GM12878 (cell line): ENCODE measurements around the gene SLC35C1. TPM values are rescaled to one million over a fixed set of nuclear protein-coding genes. Genes with fewer than 3 reads are reported as not detected.

Experiments used
- ATAC-seq: fragments of 200-7000 bp; cut with Tn5 transposase; 3 replicates; pipeline ENCODE4 v1.9.1; 2020; ENCODE audit warnings: mild to moderate bottlenecking, moderate library complexity
- BruUV-seq: library from RNA; stranded (reverse); fragments of 400-500 nt; replicated peaks from 2 replicates; lab custom pipeline; 2021; lab: Mats Ljungman, UMichigan
- CTCF ChIA-PET: fragments of 300-600 bp; sonication (Branson Sonifier 250); formaldehyde crosslinking; extraction: SDS; loops from one replicate; lab custom pipeline; 2021; ENCODE audit warnings: inconsistent platforms; lab: Yijun Ruan, JAX
- POLR2A ChIA-PET: fragments of 350-600 bp; formaldehyde crosslinking; extraction: SDS; loops from one replicate; lab custom pipeline; 2021; ENCODE audit warnings: inconsistent platforms; lab: Charles Lee
- RAD21 ChIA-PET: fragments of 300-600 bp; sonication (Branson Sonifier 250); formaldehyde crosslinking; loops from one replicate; lab custom pipeline; 2023; ENCODE audit warnings: antibody characterized with exemption; ENCODE audit not compliant: unreplicated experiment; lab: Charles Lee
- SMC1A ChIA-PET: fragments of 300-600 bp; sonication (Branson Sonifier 250); formaldehyde crosslinking; loops from one replicate; lab custom pipeline; 2023; ENCODE audit not compliant: unreplicated experiment, uncharacterized antibody; lab: Charles Lee
- DNase-seq: peaks from one replicate; pipeline ENCODE4 v3.0.0-alpha.2; 2011; ENCODE audit warnings: low read depth, low spot score
- FAIRE-seq: peaks from 3 replicates; lab custom pipeline; 2011; peaks lifted over from hg19 to GRCh38; lab: Jason Lieb, UNC
- H2AFZ ChIP-seq: 2 replicates; pipeline ENCODE4 v1.6.0; 2011; ENCODE audit warnings: low read depth, low read length, control low read depth; ENCODE audit not compliant: control insufficient read depth
- H3K27ac ChIP-seq: 2 replicates; pipeline ENCODE4 v1.5.1; 2011; ENCODE audit warnings: control low read depth; ENCODE audit not compliant: control insufficient read depth, insufficient read depth
- H3K27me3 ChIP-seq, 2 experiments: replicated peaks in 1 of 2; 2 replicates each; pipeline versions ENCODE4 v1.6.0 to v1.6.1; 2011; ENCODE audit warnings: low read length in 1 of 2; ENCODE audit not compliant: control insufficient read depth in 2 of 2, insufficient read depth in 2 of 2
- H3K36me3 ChIP-seq, 2 experiments: 2 replicates each; pipeline ENCODE4 v1.5.1; 2011; ENCODE audit warnings: low read length in 1 of 2; ENCODE audit not compliant: control insufficient read depth in 2 of 2, insufficient read depth in 2 of 2
- H3K4me1 ChIP-seq: 2 replicates; pipeline ENCODE4 v1.6.1; 2011; ENCODE audit warnings: mild to moderate bottlenecking, low read length, moderate library complexity, mixed read lengths; ENCODE audit not compliant: control insufficient read depth, insufficient read depth
- H3K4me2 ChIP-seq: 2 replicates; pipeline ENCODE4 v1.6.0; 2011; ENCODE audit warnings: control low read depth; ENCODE audit not compliant: control insufficient read depth, insufficient read depth
- H3K4me3 ChIP-seq: fragments of 200-600 bp; sonication (generic); 2 replicates; pipeline ENCODE4 v1.5.1; 2016
- H3K79me2 ChIP-seq: 2 replicates; pipeline ENCODE4 v1.6.0; 2011; ENCODE audit warnings: low read length; ENCODE audit not compliant: control insufficient read depth, insufficient read depth
- H3K9ac ChIP-seq: 2 replicates; pipeline ENCODE4 v1.8.0; 2011; ENCODE audit warnings: low read length, control low read depth, mixed read lengths; ENCODE audit not compliant: control insufficient read depth, insufficient read depth
- H3K9me3 ChIP-seq: replicated peaks from 3 replicates; pipeline ENCODE4 v1.5.1; 2011; ENCODE audit warnings: mild to moderate bottlenecking, low read length; ENCODE audit not compliant: control insufficient read depth, insufficient read depth
- H4K20me1 ChIP-seq: 2 replicates; pipeline ENCODE4 v1.6.0; 2011; ENCODE audit not compliant: control insufficient read depth, insufficient read depth
- BHLHE40 ChIP-seq, 2 experiments: fragments of 450-650 bp in 1 of 2; IDR thresholded peaks; 2 replicates each; pipeline ENCODE4 v1.6.1; 2011 to 2017; ENCODE audit warnings: low read depth in 2 of 2, borderline replicate concordance in 1 of 2, improper control_type of control experiment in 1 of 2, low read length in 1 of 2, mild to moderate bottlenecking in 1 of 2
- BRCA1 ChIP-seq: IDR thresholded peaks from 2 replicates; pipeline ENCODE4 v1.6.1; 2011; ENCODE audit warnings: low read depth, low read length, improper control_type of control experiment
- CHD4 ChIP-seq: fragments of 200-600 bp; sonication (generic); IDR thresholded peaks from 2 replicates; pipeline ENCODE4 v1.6.1; 2016; ENCODE audit warnings: mild to moderate bottlenecking
- FOXK2 ChIP-seq: fragments of 450-650 bp; IDR thresholded peaks from 2 replicates; pipeline ENCODE4 v1.6.1; 2017; ENCODE audit warnings: mild to moderate bottlenecking, moderate library complexity
- IRF4 ChIP-seq: IDR thresholded peaks from 2 replicates; pipeline ENCODE4 v1.6.1; 2011; ENCODE audit warnings: low read depth, low read length
- KDM1A ChIP-seq: fragments of 200-600 bp; sonication (generic); IDR thresholded peaks from 2 replicates; pipeline ENCODE4 v1.6.1; 2016; ENCODE audit warnings: borderline replicate concordance
- MAX ChIP-seq: IDR thresholded peaks from 2 replicates; pipeline ENCODE4 v1.6.1; 2012; ENCODE audit warnings: low read depth, low read length, improper control_type of control experiment
- NR2C1 ChIP-seq: fragments of 450-650 bp; IDR thresholded peaks from 2 replicates; pipeline ENCODE4 v1.6.1; 2017; ENCODE audit warnings: antibody characterized with exemption, mild to moderate bottlenecking, moderate library complexity
- POLR2AphosphoS2 ChIP-seq: IDR thresholded peaks from 2 replicates; pipeline ENCODE4 v1.6.1; 2011; ENCODE audit warnings: low read depth, mild to moderate bottlenecking, low read length, improper control_type of control experiment, moderate library complexity
- RAD51 ChIP-seq: fragments of 450-650 bp; IDR thresholded peaks from 2 replicates; pipeline ENCODE4 v1.6.1; 2016; ENCODE audit warnings: moderate library complexity, mild to moderate bottlenecking, inconsistent platforms
- SUZ12 ChIP-seq: fragments of 200-600 bp; sonication (generic); IDR thresholded peaks from one replicate; pipeline ENCODE4 v1.6.1; 2018; ENCODE audit warnings: antibody characterized with exemption, mild to moderate bottlenecking; ENCODE audit not compliant: unreplicated experiment
- ZBED1 ChIP-seq: IDR thresholded peaks from 2 replicates; pipeline ENCODE4 v1.6.1; 2016; ENCODE audit warnings: borderline replicate concordance
- WGBS: methylation state at CpG from one replicate; pipeline ENCODE4 v1.1.6; 2016; ENCODE audit warnings: low lambda C conversion rate; ENCODE audit not compliant: insufficient replicate concordance, insufficient coverage; ENCODE audit errors: missing lambda C conversion rate; 5-methylcytosine and 5-hydroxymethylcytosine counted together
- in situ Hi-C: fragments of 300-500 bp; cut with MboI; formaldehyde crosslinking; loops from 9 replicates; pipeline ENCODE4 v1.14.3; 2018; ENCODE audit warnings: mixed read lengths
- intact Hi-C: fragments of 100-400 bp; cut with micrococcal nuclease; formaldehyde crosslinking; loops from one replicate; pipeline ENCODE4 v1.14.2; 2022; ENCODE audit not compliant: unreplicated experiment
- polyA plus RNA-seq, 11 experiments: library from polyadenylated mRNA; depleted of rRNA in 4 of 11; unstranded in 6 of 11; stranded (reverse) in 5 of 11; fragments of >200 nt; fragmentation: Nextera tagmentation in 4 of 11; fragmentation: Illumina TruSeq in 1 of 11; extraction: Ambion mirVana in 4 of 11; extraction: Trizol in 1 of 11; gene quantifications; 1 replicate in 1 of 11; 2 replicates in 10 of 11; pipeline versions ENCODE4 v1.2.1 to v1.2.3, GENCODE V29; 2011 to 2016; ENCODE audit warnings: inconsistent platforms in 2 of 11, missing spikeins in 2 of 11, low read depth in 1 of 11
- total RNA-seq, 4 experiments: library from RNA; depleted of rRNA in 3 of 4; stranded (reverse); fragments of >200 nt in 3 of 4; fragmentation: Illumina TruSeq in 1 of 4; extraction: Trizol in 1 of 4; gene quantifications; 2 replicates each; pipeline versions ENCODE4 v1.2.1 to v1.2.3, GENCODE V29; 2013 to 2021
- TF ChIP-seq, protein P1 (sequence below): fragments of 450-650 bp; formaldehyde crosslinking; IDR thresholded peaks from 2 replicates; pipeline ENCODE4 v1.4.0; 2020; ENCODE audit warnings: mild to moderate bottlenecking, moderate library complexity

SLC35C1 gene
- total and polyA plus RNA-seq, 10 of the 15 experiments (the other 5 are each of a cell fraction or from before 2014, with no cell fraction given) = 0.55 to 9.7 (median 4.3) TPM

GRCh38 chr11:45773786-45774655 is 30.9 kb upstream of the SLC35C1 start:
- no peak overlapping the region for H3K9ac ChIP-seq

GRCh38 chr11:45774786-45775185 is 30.2 kb upstream of the SLC35C1 start:
- H3K4me1 ChIP-seq = peaks cover 16% of the 10 kb centered on the region
- no peaks in the 10 kb centered on the region for H3K9me3 ChIP-seq
- intact Hi-C loops = loop anchor here (5.0 to 10.0 kb wide), 2 partner anchors 117 to 660 kb away; no protein-coding TSS in a partner anchor
- H3K27ac ChIP-seq = no peak overlapping the region
- no TSS peak for BruUV-seq
- SMC1A ChIA-PET = no interaction called here
- RAD21 ChIA-PET = no interaction called here
- no peak for FAIRE-seq
- no peaks in the 10 kb centered on the region for H3K36me3 ChIP-seq
- H4K20me1 ChIP-seq = no peaks in the 10 kb centered on the region
- no peak overlapping the region for H3K9ac ChIP-seq
- in situ Hi-C loops = loop anchor here (10.0 kb wide), 1 partner anchor 400 kb away; no protein-coding TSS in a partner anchor
- CTCF ChIA-PET = interaction anchor here (0.9 kb wide), 1 partner anchor 79 kb away, joined by 3 read pairs; no protein-coding TSS in a partner anchor
- no peak overlapping the region for H3K4me3 ChIP-seq
- H2AFZ ChIP-seq = no peak overlapping the region
- POLR2A ChIA-PET = no interaction called here
- peaks cover 0 to 7% of the 10 kb centered on the region in 2 experiments; a peak in 2 of 4 replicates for H3K27me3 ChIP-seq
- no peak overlapping the region for H3K4me2 ChIP-seq
- H3K79me2 ChIP-seq = no peaks in the 10 kb centered on the region
- no peak for ATAC-seq
- 53% methylated on average over 4 of the region's 4 CpGs for WGBS
- DNase-seq = no peak
- TF ChIP-seq SUZ12 (no peak), ZBED1 (no peak), RAD51 (no peak), MAX (no peak), BHLHE40 (IDR thresholded peaks at IDR 0.05; ENCODE audit: borderline replicate concordance in 1 of 2, low read depth in 2 of 2, low read length in 1 of 2) (no peak)
- TF ChIP-seq, protein P1, sequence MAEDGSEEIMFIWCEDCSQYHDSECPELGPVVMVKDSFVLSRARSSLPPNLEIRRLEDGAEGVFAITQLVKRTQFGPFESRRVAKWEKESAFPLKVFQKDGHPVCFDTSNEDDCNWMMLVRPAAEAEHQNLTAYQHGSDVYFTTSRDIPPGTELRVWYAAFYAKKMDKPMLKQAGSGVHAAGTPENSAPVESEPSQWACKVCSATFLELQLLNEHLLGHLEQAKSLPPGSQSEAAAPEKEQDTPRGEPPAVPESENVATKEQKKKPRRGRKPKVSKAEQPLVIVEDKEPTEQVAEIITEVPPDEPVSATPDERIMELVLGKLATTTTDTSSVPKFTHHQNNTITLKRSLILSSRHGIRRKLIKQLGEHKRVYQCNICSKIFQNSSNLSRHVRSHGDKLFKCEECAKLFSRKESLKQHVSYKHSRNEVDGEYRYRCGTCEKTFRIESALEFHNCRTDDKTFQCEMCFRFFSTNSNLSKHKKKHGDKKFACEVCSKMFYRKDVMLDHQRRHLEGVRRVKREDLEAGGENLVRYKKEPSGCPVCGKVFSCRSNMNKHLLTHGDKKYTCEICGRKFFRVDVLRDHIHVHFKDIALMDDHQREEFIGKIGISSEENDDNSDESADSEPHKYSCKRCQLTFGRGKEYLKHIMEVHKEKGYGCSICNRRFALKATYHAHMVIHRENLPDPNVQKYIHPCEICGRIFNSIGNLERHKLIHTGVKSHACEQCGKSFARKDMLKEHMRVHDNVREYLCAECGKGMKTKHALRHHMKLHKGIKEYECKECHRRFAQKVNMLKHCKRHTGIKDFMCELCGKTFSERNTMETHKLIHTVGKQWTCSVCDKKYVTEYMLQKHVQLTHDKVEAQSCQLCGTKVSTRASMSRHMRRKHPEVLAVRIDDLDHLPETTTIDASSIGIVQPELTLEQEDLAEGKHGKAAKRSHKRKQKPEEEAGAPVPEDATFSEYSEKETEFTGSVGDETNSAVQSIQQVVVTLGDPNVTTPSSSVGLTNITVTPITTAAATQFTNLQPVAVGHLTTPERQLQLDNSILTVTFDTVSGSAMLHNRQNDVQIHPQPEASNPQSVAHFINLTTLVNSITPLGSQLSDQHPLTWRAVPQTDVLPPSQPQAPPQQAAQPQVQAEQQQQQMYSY (CRISPR knock-in tag) = no peak

More at GRCh38 chr11:45773786-45774655, 30.9 kb upstream of the SLC35C1 start:
- BruUV-seq = no TSS peak
- SMC1A ChIA-PET = interaction anchor here (3.8 kb wide), 1 partner anchor 77 kb away, joined by 11 read pairs; no protein-coding TSS in a partner anchor
- no peaks in the 10 kb centered on the region for H4K20me1 ChIP-seq
- FAIRE-seq = no peak
- CTCF ChIA-PET = interaction anchor here (0.9 to 4.2 kb wide), 3 partner anchors 69 to 524 kb away, joined by 3 to 34 read pairs (median 3); no protein-coding TSS in a partner anchor
- H2AFZ ChIP-seq = no peak overlapping the region
- H3K9me3 ChIP-seq = no peaks in the 10 kb centered on the region
- POLR2A ChIA-PET = no interaction called here
- DNase-seq = no peak
- H3K4me1 ChIP-seq = peaks cover 16% of the 10 kb centered on the region
- H3K79me2 ChIP-seq = no peaks in the 10 kb centered on the region
- H3K27me3 ChIP-seq = peaks cover 0 to 7% of the 10 kb centered on the region in 2 experiments; a peak in 2 of 4 replicates
- no peaks in the 10 kb centered on the region for H3K36me3 ChIP-seq
- no peak overlapping the region for H3K4me2 ChIP-seq
- no peak for ATAC-seq
- in situ Hi-C loops (loop anchor here (10.0 kb wide), 1 partner anchor 399 kb away; no protein-coding TSS in a partner anchor), intact Hi-C loops (loop anchor here (5.0 to 10.0 kb wide), 2 partner anchors 117 to 659 kb away; no protein-coding TSS in a partner anchor)
- no peak overlapping the region for H3K4me3 ChIP-seq
- RAD21 ChIA-PET = interaction anchor here (0.7 kb wide), 1 partner anchor 668 kb away, joined by 3 read pairs; no protein-coding TSS in a partner anchor
- no peak overlapping the region for H3K27ac ChIP-seq
- TF ChIP-seq NR2C1 (no peak), POLR2AphosphoS2 (no peak), IRF4 (no peak), FOXK2 (no peak), KDM1A (no peak), BRCA1 (no peak), CHD4 (no peak)
- 40% methylated on average over 12 of the region's 12 CpGs for WGBS
